GM12878 (cell line): ENCODE results near the gene MFSD6. TPM values are rescaled to one million over a fixed set of nuclear protein-coding genes. Genes with fewer than 3 reads are reported as not detected.

ENCODE experiments used
- ATAC-seq: fragments of 200-7000 bp; cut with Tn5 transposase; 3 replicates; pipeline ENCODE4 v1.9.1; 2020; ENCODE audit warnings: mild to moderate bottlenecking, moderate library complexity
- BruUV-seq: library from RNA; stranded (reverse); fragments of 400-500 nt; replicated peaks from 2 replicates; lab custom pipeline; 2021; lab: Mats Ljungman, UMichigan
- CTCF ChIA-PET: fragments of 300-600 bp; sonication (Branson Sonifier 250); formaldehyde crosslinking; extraction: SDS; loops from one replicate; lab custom pipeline; 2021; ENCODE audit warnings: inconsistent platforms; lab: Yijun Ruan, JAX
- POLR2A ChIA-PET: fragments of 350-600 bp; formaldehyde crosslinking; extraction: SDS; loops from one replicate; lab custom pipeline; 2021; ENCODE audit warnings: inconsistent platforms; lab: Charles Lee
- RAD21 ChIA-PET: fragments of 300-600 bp; sonication (Branson Sonifier 250); formaldehyde crosslinking; loops from one replicate; lab custom pipeline; 2023; ENCODE audit warnings: antibody characterized with exemption; ENCODE audit not compliant: unreplicated experiment; lab: Charles Lee
- SMC1A ChIA-PET: fragments of 300-600 bp; sonication (Branson Sonifier 250); formaldehyde crosslinking; loops from one replicate; lab custom pipeline; 2023; ENCODE audit not compliant: unreplicated experiment, uncharacterized antibody; lab: Charles Lee
- DNase-seq: peaks from one replicate; pipeline ENCODE4 v3.0.0-alpha.2; 2011; ENCODE audit warnings: low read depth, low spot score
- FAIRE-seq: peaks from 3 replicates; lab custom pipeline; 2011; peaks lifted over from hg19 to GRCh38; lab: Jason Lieb, UNC
- H2AFZ ChIP-seq: 2 replicates; pipeline ENCODE4 v1.6.0; 2011; ENCODE audit warnings: low read depth, low read length, control low read depth; ENCODE audit not compliant: control insufficient read depth
- H3K27ac ChIP-seq: 2 replicates; pipeline ENCODE4 v1.5.1; 2011; ENCODE audit warnings: control low read depth; ENCODE audit not compliant: control insufficient read depth, insufficient read depth
- H3K27me3 ChIP-seq, 2 experiments: replicated peaks in 1 of 2; 2 replicates each; pipeline versions ENCODE4 v1.6.0 to v1.6.1; 2011; ENCODE audit warnings: low read length in 1 of 2; ENCODE audit not compliant: control insufficient read depth in 2 of 2, insufficient read depth in 2 of 2
- H3K36me3 ChIP-seq, 2 experiments: 2 replicates each; pipeline ENCODE4 v1.5.1; 2011; ENCODE audit warnings: low read length in 1 of 2; ENCODE audit not compliant: control insufficient read depth in 2 of 2, insufficient read depth in 2 of 2
- H3K4me1 ChIP-seq: 2 replicates; pipeline ENCODE4 v1.6.1; 2011; ENCODE audit warnings: mild to moderate bottlenecking, low read length, moderate library complexity, mixed read lengths; ENCODE audit not compliant: control insufficient read depth, insufficient read depth
- H3K4me2 ChIP-seq: 2 replicates; pipeline ENCODE4 v1.6.0; 2011; ENCODE audit warnings: control low read depth; ENCODE audit not compliant: control insufficient read depth, insufficient read depth
- H3K4me3 ChIP-seq: fragments of 200-600 bp; sonication (generic); 2 replicates; pipeline ENCODE4 v1.5.1; 2016
- H3K79me2 ChIP-seq: 2 replicates; pipeline ENCODE4 v1.6.0; 2011; ENCODE audit warnings: low read length; ENCODE audit not compliant: control insufficient read depth, insufficient read depth
- H3K9ac ChIP-seq: 2 replicates; pipeline ENCODE4 v1.8.0; 2011; ENCODE audit warnings: low read length, control low read depth, mixed read lengths; ENCODE audit not compliant: control insufficient read depth, insufficient read depth
- H3K9me3 ChIP-seq: replicated peaks from 3 replicates; pipeline ENCODE4 v1.5.1; 2011; ENCODE audit warnings: mild to moderate bottlenecking, low read length; ENCODE audit not compliant: control insufficient read depth, insufficient read depth
- H4K20me1 ChIP-seq: 2 replicates; pipeline ENCODE4 v1.6.0; 2011; ENCODE audit not compliant: control insufficient read depth, insufficient read depth
- MTA2 ChIP-seq: fragments of 450-650 bp; IDR thresholded peaks from 2 replicates; pipeline ENCODE4 v1.6.1; 2016; ENCODE audit warnings: low read depth, mild to moderate bottlenecking, moderate library complexity
- WGBS: methylation state at CpG from one replicate; pipeline ENCODE4 v1.1.6; 2016; ENCODE audit warnings: low lambda C conversion rate; ENCODE audit not compliant: insufficient replicate concordance, insufficient coverage; ENCODE audit errors: missing lambda C conversion rate; 5-methylcytosine and 5-hydroxymethylcytosine counted together
- in situ Hi-C: fragments of 300-500 bp; cut with MboI; formaldehyde crosslinking; loops from 9 replicates; pipeline ENCODE4 v1.14.3; 2018; ENCODE audit warnings: mixed read lengths
- intact Hi-C: fragments of 100-400 bp; cut with micrococcal nuclease; formaldehyde crosslinking; loops from one replicate; pipeline ENCODE4 v1.14.2; 2022; ENCODE audit not compliant: unreplicated experiment
- polyA plus RNA-seq, 11 experiments: library from polyadenylated mRNA; depleted of rRNA in 4 of 11; unstranded in 6 of 11; stranded (reverse) in 5 of 11; fragments of >200 nt; fragmentation: Nextera tagmentation in 4 of 11; fragmentation: Illumina TruSeq in 1 of 11; extraction: Ambion mirVana in 4 of 11; extraction: Trizol in 1 of 11; gene quantifications; 1 replicate in 1 of 11; 2 replicates in 10 of 11; pipeline versions ENCODE4 v1.2.1 to v1.2.3, GENCODE V29; 2011 to 2016; ENCODE audit warnings: inconsistent platforms in 2 of 11, missing spikeins in 2 of 11, low read depth in 1 of 11
- total RNA-seq, 4 experiments: library from RNA; depleted of rRNA in 3 of 4; stranded (reverse); fragments of >200 nt in 3 of 4; fragmentation: Illumina TruSeq in 1 of 4; extraction: Trizol in 1 of 4; gene quantifications; 2 replicates each; pipeline versions ENCODE4 v1.2.1 to v1.2.3, GENCODE V29; 2013 to 2021
- TF ChIP-seq, protein P1 (sequence below): fragments of 150-350 bp; IDR thresholded peaks from 2 replicates; pipeline ENCODE4 v1.6.1; 2016; ENCODE audit warnings: low read depth, low read length
- TF ChIP-seq, protein P2 (sequence below): IDR thresholded peaks from 2 replicates; pipeline ENCODE4 v1.6.1; 2012; ENCODE audit warnings: low read length, inconsistent platforms

MFSD6 gene
- total and polyA plus RNA-seq, 10 of the 15 experiments (the other 5 are each of a cell fraction or from before 2014, with no cell fraction given) = 6.7 to 42.6 (median 24.2) TPM

DNA sequence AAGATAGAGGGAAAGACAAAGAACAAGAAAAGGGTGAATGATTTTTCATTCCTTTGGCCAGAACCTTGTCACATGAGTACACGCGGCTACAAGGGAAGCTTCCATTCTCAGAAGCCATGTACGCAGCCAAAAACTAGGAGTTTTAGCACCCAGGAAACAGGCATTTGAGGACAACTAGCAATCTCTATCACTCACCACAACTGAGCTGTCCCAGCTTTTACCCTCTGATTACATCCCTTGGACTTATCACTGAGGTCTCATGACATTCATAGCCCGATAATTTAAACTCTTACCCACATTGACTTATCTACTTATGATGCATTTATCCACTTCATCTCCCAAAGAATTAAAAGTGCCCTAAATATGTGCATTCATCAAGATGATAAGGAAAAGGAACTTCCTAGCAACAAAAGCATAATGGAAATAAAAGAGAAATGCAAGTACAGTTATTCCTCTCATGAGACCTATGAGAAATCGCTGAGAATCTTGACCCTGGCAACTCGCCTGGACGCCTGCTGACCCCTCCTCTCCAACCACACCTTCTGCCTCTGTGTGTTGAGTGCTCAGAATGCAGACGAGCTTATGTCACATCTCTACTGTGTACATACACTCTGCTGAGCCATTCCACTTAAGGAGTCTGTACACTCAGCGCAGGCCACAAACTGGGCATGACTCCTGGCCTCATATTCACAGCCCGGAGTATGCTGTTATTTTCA, 28.7 kb upstream of the MFSD6 start:
- POLR2A ChIA-PET = interaction anchor here (0.5 kb wide), 1 partner anchor 669 kb away, joined by 4 read pairs; no protein-coding TSS in a partner anchor
- ATAC-seq (no peak), DNase-seq (no peak)
- no peaks in the 10 kb centered on the region for H3K4me1 ChIP-seq
- H2AFZ ChIP-seq = no peak overlapping the region
- no TSS peak for BruUV-seq
- in situ Hi-C loops (no loop called here), intact Hi-C loops (no loop called here)
- H3K4me3 ChIP-seq = no peak overlapping the region
- H3K27ac ChIP-seq = no peak overlapping the region
- SMC1A ChIA-PET = interaction anchor here (1.0 kb wide), 1 partner anchor 302 kb away, joined by 3 read pairs; no protein-coding TSS in a partner anchor
- no peaks in the 10 kb centered on the region for H3K27me3 ChIP-seq
- H3K4me2 ChIP-seq = no peak overlapping the region
- no peaks in the 10 kb centered on the region for H3K9me3 ChIP-seq
- no peaks in the 10 kb centered on the region for H3K79me2 ChIP-seq
- no peak for TF ChIP-seq MTA2
- TF ChIP-seq, protein P1, sequence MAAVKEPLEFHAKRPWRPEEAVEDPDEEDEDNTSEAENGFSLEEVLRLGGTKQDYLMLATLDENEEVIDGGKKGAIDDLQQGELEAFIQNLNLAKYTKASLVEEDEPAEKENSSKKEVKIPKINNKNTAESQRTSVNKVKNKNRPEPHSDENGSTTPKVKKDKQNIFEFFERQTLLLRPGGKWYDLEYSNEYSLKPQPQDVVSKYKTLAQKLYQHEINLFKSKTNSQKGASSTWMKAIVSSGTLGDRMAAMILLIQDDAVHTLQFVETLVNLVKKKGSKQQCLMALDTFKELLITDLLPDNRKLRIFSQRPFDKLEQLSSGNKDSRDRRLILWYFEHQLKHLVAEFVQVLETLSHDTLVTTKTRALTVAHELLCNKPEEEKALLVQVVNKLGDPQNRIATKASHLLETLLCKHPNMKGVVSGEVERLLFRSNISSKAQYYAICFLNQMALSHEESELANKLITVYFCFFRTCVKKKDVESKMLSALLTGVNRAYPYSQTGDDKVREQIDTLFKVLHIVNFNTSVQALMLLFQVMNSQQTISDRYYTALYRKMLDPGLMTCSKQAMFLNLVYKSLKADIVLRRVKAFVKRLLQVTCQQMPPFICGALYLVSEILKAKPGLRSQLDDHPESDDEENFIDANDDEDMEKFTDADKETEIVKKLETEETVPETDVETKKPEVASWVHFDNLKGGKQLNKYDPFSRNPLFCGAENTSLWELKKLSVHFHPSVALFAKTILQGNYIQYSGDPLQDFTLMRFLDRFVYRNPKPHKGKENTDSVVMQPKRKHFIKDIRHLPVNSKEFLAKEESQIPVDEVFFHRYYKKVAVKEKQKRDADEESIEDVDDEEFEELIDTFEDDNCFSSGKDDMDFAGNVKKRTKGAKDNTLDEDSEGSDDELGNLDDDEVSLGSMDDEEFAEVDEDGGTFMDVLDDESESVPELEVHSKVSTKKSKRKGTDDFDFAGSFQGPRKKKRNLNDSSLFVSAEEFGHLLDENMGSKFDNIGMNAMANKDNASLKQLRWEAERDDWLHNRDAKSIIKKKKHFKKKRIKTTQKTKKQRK = no peak
- TF ChIP-seq, protein P2, sequence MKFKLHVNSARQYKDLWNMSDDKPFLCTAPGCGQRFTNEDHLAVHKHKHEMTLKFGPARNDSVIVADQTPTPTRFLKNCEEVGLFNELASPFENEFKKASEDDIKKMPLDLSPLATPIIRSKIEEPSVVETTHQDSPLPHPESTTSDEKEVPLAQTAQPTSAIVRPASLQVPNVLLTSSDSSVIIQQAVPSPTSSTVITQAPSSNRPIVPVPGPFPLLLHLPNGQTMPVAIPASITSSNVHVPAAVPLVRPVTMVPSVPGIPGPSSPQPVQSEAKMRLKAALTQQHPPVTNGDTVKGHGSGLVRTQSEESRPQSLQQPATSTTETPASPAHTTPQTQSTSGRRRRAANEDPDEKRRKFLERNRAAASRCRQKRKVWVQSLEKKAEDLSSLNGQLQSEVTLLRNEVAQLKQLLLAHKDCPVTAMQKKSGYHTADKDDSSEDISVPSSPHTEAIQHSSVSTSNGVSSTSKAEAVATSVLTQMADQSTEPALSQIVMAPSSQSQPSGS = no peak
- TF ChIP-seq, all 136 proteins: peak for 0
- WGBS = 81% methylated on average over 10 of the region's 10 CpGs
- RAD21 ChIA-PET = no interaction called here
- CTCF ChIA-PET = interaction anchor here (2.4 kb wide), 1 partner anchor 35 kb away, joined by 9 read pairs; no protein-coding TSS in a partner anchor
- FAIRE-seq = no peak
- H3K9ac ChIP-seq = no peak overlapping the region
- no peaks in the 10 kb centered on the region for H3K36me3 ChIP-seq
- no peaks in the 10 kb centered on the region for H4K20me1 ChIP-seq
